ES-I3 (cell line): ENCODE results near the gene FAM32A.

Source experiments
- H3K36me3 ChIP-seq: 2 replicates; pipeline ENCODE4 v1.6.1; 2013; ENCODE audit warnings: mild to moderate bottlenecking, low read length, control low read depth, moderate library complexity; ENCODE audit not compliant: insufficient read depth
- H3K4me1 ChIP-seq: 2 replicates; pipeline ENCODE4 v1.6.1; 2013; ENCODE audit warnings: mild to moderate bottlenecking, control low read depth, low read length; ENCODE audit not compliant: insufficient read depth
- H3K9ac ChIP-seq: 2 replicates; pipeline ENCODE4 v1.6.1; 2013; ENCODE audit warnings: low read depth, mild to moderate bottlenecking, low read length, moderate library complexity
- H3K9me3 ChIP-seq: 2 replicates; pipeline ENCODE4 v1.6.1; 2013; ENCODE audit warnings: mild to moderate bottlenecking, low read length, moderate library complexity; ENCODE audit not compliant: control insufficient read depth, insufficient read depth

The FAM32A gene

DNA sequence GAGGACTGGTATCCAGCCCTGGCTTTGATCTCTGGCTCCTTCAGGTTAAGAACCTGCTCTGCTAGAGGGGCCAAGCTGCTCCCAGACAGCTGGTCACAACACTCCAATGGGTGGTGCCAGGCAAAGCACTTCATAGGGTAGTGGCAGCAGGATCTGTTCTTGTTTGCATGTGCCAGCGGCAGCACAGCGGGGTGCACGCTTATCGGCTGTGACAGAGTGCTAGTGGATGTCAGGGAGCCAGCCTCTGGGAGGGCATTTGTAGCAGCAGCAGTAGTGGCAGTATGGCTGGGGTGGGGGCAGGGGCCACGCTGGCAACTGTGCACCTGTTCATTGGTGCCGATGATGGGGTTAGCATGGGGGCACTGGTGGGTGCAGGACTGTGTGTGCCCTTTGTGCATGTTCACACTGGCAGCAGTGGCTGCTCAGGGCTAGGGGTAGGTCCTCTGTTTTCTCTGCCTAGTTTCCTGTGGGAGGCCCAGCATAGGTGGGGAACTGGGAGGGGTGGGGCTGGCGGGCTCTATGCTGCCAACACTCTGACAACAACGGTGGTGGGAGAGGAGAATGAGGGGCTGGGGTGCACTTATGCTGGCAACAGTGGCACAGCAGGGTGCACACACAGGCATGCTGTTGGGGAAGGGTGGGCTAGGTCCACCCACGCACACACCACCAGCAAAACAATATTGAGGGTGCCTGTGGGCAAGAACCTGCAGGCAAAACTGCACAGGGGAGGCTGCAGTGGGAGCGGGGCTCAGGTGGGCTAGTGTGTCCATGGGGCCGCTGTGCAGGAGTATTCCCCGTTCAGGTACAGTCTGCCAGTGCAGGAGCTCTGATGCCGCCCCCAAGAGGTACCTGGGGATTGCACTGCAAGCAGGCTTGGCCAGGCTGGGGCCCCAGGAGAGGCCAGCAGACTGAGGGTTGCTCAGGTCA is 31.8 kb downstream of the FAM32A start:
- Histone ChIP-seq H3K9me3 (peaks cover 21% of the 10 kb centered on the region), H3K4me1 (no peaks in the 10 kb centered on the region), H3K36me3 (peaks cover 2% of the 10 kb centered on the region; the same call in 1 of the 2 replicates), H3K9ac (no peak overlapping the region)

DNA sequence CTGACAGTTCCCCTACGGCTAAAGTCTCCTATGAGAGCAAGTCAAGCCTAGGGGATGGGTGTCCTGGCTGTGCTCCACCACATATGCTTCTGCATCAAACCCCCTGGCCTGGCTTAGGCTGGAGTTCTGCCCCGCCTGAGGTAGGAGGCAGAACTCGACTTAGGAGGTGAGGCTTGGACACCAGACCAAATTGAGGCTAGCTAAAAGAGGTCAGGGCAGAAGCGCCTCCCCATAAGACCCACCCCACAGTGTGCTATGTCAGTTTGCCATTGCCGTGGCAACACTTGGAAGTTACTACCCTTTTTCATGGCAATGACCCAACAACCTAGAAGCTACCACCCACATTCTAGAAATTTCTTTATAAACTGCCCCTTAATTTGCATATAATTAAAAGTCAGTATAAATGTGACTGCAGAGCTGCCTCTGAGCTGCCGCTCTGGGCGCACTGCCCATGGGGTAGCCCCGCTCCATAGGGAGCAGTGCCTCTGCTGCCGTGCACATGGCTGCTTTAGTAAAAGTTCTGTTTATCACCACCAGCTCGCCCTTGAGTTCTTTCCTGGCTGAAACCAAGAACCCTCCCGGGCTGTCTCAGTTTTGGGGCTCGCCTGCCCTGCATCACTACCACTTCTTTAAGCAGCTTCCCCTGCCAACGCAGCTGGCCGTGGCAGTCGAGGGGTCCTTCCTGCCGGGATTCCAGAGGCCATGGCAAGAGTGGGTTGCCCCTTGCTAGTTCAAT is 32.7 kb downstream of the FAM32A start:
- Histone ChIP-seq H3K9me3 (peaks cover 21% of the 10 kb centered on the region), H3K4me1 (no peaks in the 10 kb centered on the region), H3K9ac (no peak overlapping the region), H3K36me3 (peaks cover 4% of the 10 kb centered on the region; the same call in 1 of the 2 replicates)

DNA sequence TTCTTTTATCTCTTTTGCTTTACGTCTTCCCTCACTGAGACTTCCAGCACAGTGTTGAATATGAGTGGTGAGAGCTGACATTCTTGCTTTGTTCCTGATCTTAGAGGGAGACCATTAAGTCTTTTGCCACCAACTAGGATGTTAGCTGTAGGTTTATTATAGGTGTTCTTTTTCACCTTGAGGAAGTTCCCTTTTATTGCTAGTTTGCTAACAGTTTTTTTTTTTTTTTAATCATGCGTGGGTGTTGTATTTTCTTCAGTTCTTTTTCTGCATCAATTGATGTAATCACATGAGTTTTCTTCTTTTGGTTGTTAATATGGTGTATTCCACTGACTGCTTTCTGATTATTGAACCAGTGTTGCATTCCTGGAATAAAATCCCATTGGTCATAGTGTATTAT is 33.6 kb downstream of the FAM32A start:
- no peaks in the 10 kb centered on the region for H3K4me1 ChIP-seq
- H3K9me3 ChIP-seq: peaks cover 21% of the 10 kb centered on the region
- H3K9ac ChIP-seq: no peak overlapping the region
- H3K36me3 ChIP-seq: peaks cover 4% of the 10 kb centered on the region; the same call in 1 of the 2 replicates

DNA sequence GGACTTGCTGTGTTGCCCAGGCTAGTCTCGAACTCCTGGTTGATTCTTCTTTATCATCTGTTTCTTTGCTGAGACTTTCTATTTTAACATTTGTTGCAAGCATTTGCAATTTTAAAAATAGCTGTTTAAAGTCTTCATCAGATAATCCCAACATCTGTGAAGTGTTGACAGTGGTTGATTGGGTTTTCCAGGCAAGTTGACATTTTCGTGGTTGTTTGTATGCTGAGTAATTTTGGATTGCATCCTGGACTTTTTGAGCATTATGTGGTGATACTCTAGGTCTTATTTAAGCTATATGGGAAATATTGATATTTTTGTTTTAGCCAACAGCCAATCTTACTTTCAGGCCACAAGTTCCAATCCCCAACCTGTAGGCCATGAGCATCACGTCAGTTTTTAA is 37.6 kb downstream of the FAM32A start:
- Histone ChIP-seq H3K36me3 (peaks cover 4% of the 10 kb centered on the region; the same call in 1 of the 2 replicates), H3K4me1 (no peaks in the 10 kb centered on the region), H3K9ac (no peak overlapping the region), H3K9me3 (peaks cover 21% of the 10 kb centered on the region)

DNA sequence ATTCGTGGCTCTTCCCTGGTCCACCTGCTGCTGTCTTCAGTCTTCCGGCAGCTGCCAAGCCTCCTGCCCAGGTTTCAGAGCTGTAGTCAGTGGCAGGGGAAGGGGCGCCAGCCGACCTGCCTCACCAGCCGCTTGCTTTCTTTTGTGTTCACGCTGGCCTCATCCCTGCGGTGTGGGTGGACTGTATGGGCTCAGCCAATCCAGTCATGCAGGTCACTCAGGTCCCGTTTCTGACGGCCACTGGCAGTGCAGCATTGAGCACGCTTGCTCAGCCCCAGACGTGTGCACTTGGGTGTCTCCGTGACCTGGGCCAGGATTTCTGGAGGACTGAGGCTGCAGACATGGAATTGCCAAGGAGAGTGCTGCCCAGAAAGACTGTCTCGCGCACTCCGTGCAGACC is 38.5 kb downstream of the FAM32A start:
- Histone ChIP-seq H3K36me3 (peaks cover 4% of the 10 kb centered on the region; the same call in 1 of the 2 replicates), H3K4me1 (no peaks in the 10 kb centered on the region), H3K9me3 (peaks cover 21% of the 10 kb centered on the region), H3K9ac (no peak overlapping the region)

DNA sequence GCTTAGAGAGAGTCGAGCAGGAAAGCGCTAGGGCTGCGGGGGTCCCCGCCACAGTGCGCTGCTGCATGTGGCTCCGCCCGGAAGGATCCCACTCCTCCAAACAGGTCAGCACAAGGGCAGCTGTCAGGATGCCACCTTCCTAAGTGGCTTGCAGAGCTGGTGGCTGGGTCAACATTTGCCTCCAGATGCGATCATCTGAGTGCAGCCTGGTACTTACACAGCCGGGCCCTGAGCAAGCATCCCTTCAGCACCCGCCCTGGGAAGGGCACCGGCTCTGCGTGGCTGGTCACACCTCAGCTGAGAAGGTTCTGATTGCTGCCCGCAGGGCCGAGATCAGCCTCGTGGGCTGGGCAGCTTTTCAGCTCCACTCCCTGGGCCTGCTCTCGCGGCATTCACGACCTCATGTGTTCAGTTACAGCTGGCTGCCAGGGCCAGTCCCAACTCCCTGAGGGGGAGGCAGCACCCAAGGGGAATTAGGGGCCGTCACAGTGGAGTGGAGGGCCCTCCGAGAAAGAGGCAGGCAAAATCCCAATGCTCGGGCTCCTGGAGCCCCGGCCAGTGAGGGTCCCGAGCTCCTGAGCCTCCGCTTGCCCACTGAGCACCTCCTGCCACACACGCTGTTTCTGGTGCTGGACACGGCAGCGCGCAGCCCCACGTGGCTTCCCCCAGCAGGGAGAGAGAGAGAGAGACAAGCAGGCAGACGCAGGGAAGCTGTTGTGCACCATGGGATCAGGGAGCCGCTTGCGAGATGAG is 39.3 kb downstream of the FAM32A start:
- H3K9me3 ChIP-seq: peaks cover 21% of the 10 kb centered on the region
- peaks cover 4% of the 10 kb centered on the region; the same call in 1 of the 2 replicates for H3K36me3 ChIP-seq
- no peaks in the 10 kb centered on the region for H3K4me1 ChIP-seq
- no peak overlapping the region for H3K9ac ChIP-seq

DNA sequence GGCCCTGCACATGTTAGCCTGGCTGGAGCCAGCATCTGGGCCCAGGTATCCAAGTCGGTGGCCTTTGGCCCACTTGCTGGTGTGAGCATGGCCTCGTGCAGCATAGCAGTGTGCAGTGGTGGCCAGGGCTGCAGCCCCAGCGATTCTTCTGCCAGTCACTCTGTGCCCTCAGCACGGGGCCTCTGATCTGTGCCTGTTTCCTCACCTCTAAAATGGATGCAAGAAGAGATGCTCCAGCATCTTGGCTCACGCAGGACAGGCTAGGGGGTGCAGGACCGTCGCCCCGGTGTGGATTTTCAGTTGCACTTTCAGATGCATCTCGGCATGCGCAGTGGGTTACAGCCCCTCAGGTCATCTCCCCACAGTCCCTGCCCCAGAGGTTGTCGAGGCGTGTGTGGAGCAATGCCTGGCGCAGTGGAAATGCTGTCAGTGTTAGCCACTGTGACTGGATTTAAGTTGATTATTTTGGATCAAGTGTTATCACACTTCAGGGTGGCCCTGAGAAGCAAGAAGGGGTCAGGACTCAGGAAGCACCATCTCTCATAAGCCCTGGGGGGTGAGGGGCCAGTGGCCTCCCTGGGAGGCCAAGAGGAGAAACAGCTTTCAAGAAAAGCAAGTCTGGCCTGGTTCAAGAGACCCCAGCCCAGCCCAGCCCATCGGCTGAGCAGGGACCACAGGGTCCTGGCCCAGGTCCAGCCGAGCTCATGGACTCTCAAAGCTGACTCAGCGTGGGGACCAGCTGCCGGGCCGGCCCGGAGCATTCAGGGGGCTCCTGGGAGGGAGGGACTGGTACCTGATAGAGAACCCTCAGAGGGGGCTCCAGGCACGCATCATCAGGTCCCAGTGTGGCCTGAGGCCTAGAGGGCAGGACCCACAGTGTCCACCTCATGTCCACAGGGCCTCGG is 40.3 kb downstream of the FAM32A start:
- H3K9me3 ChIP-seq: peaks cover 14% of the 10 kb centered on the region
- no peak overlapping the region for H3K9ac ChIP-seq
- peaks cover 4% of the 10 kb centered on the region for H3K36me3 ChIP-seq
- H3K4me1 ChIP-seq: no peaks in the 10 kb centered on the region

DNA sequence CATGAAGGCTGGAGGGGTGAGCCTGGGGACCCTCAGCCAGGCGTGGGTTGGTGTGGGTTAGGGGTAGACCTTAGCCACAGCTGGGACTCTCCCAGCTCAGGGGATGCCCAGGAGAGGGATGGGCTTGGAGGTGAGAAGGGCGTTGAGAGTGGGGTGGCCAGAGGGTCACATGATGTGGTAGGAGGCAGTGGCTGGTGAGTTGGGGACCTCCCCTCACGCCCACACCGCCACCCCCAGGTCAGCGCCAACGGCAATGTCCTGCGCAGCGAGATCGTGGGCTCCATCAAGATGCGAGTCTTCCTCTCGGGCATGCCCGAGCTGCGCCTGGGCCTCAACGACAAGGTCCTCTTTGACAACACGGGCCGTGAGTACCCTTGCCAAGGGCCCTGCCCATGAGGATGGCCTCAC is 41.0 kb downstream of the FAM32A start:
- peaks cover 4% of the 10 kb centered on the region for H3K36me3 ChIP-seq
- no peaks in the 10 kb centered on the region for H3K4me1 ChIP-seq

DNA sequence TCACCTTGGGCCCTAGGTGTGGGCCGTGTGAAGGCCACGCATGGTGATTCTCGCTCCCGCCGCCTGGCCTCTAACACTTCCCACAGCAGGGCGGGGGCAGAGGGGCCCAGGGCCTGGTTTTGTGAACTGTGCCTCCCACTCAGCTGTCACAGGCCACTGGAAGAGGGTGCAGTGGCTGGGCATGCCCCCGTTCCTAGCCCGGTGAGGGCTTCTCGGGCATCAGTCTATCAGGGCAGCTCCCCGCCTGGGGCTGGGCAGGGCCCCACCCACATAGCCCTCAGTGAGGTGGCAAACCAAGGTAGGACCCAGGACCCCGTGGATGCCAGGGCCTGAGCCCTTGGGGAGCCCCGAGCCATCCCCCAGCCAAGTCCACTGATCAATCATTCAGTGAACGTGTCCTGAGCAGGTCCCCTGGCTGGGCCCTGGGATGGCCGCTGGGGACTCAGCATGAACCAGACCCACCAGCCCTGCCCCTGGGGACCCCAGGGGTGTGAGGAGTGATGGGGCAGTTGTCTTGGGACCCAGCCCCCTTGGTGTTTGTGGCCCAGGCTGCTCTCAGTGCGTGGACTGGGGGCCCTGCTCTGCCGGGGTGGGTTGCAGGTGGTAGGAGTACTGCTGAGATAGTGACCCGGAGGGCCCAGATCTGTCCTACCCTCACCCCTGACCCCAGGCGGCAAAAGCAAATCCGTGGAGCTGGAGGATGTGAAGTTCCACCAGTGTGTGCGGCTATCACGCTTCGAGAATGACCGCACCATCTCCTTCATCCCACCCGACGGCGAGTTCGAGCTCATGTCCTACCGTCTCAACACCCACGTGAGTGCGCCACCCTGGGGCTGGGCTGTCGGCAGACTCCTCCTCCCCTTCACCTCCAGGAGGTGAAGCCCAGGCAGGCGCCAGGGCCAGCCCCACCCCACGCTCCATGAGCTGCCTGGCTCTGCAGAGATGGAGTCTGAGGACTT is 41.9 kb downstream of the FAM32A start:
- H3K36me3 ChIP-seq: peaks cover 2% of the 10 kb centered on the region

More for the DNA sequence above, 41.0 kb downstream of the FAM32A start:
- Histone ChIP-seq H3K9ac (no peak overlapping the region), H3K9me3 (peaks cover 7% of the 10 kb centered on the region)

DNA sequence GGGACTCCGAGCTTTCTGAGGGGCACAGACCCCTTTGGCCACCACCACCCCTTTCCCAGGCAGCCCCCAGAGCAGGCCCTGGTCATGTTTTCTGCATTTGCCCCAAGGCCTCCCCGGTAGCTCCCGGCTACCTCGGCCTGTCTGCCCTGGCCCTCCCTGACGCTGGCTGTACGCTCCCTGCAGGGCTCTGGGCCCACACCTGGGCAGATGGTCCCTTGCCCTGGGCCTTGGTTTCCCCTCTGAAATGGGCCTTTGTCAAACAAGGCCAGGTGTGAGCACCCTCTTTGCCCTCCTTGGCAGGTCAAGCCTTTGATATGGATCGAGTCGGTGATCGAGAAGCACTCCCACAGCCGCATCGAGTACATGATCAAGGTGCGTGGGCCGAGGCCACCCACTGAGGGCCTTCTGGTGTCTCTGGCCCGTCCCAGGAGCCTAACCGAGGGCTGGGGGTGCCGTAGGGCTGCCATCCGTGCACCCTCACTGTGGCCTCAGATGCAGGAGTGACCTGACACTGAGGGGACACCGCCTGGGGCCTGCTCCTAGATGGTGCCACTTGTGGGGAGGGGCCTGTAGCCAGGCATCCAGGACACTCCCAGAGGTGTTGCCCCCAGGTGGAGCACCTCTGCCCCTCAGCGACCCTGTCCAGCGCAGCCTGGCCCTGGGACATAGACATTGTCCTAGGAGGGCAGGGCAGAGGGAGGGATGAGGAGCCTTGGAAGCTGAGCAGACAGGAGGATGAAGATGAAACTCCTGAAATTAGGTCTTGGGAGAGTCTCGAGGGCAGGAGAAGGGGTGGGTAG is 42.8 kb downstream of the FAM32A start:
- no peaks in the 10 kb centered on the region; the same call in none of the 2 replicates for H3K36me3 ChIP-seq

More for the DNA sequence above, 41.9 kb downstream of the FAM32A start:
- H3K9me3 ChIP-seq: no peaks in the 10 kb centered on the region
- no peaks in the 10 kb centered on the region for H3K4me1 ChIP-seq
- no peak overlapping the region for H3K9ac ChIP-seq

DNA sequence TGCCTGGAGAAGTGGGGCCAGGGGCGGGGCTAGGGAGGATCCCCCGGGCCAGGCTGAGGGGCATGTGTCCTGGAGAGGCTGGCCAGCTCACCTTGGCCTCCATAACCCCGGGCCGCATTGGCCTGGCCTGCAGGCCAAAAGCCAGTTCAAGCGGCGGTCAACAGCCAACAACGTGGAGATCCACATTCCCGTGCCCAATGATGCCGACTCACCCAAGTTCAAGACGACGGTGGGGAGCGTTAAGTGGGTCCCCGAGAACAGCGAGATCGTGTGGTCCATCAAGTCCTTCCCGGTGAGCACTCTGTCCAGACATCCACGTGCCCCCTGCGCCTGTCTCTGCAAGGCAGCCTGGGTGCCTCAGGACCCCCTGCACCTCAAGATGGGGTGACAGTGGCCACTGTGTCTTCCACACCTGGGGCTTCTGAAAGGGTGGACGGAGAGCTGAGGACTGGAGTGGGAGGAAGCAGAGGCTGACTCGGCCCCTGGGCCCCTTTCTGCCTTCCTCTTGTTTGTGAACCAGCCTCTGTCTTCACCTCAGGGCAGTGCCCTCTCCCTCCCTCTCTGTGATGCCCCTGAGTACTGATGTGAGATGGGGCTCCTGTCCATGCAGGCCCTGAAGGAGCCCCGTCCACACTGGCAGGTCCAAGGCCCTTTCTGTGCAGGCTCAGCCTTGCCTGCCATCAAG is 43.6 kb downstream of the FAM32A start:
- H3K36me3 ChIP-seq: no peaks in the 10 kb centered on the region; the same call in none of the 2 replicates

More for the DNA sequence above, 42.8 kb downstream of the FAM32A start:
- no peaks in the 10 kb centered on the region for H3K9me3 ChIP-seq
- no peaks in the 10 kb centered on the region for H3K4me1 ChIP-seq
- no peak overlapping the region for H3K9ac ChIP-seq

More for the DNA sequence above, 43.6 kb downstream of the FAM32A start:
- Histone ChIP-seq H3K4me1 (no peaks in the 10 kb centered on the region), H3K9ac (no peak overlapping the region), H3K9me3 (no peaks in the 10 kb centered on the region)
